Mucosa of descending colon (tissue), 3 donors: Measurements from ENCODE around the gene PIK3CD. TPM values are rescaled to one million over a fixed set of nuclear protein-coding genes. Genes with fewer than 3 reads are reported as not detected.

Experiments
- ATAC-seq: fragments of 200-7000 bp; cut with Tn5 transposase; one replicate; pipeline ENCODE4 v1.9.1; 2020; ENCODE audit warnings: mild to moderate bottlenecking, moderate library complexity
- DNase-seq, 3 donors: peaks; one replicate each; pipeline ENCODE4 v3.0.0-alpha.2; 2020
- H3K36me3 ChIP-seq: fragments of 200-600 bp; one replicate; pipeline ENCODE4 v1.8.0; 2021; ENCODE audit warnings: low read depth, mild to moderate bottlenecking
- H3K4me1 ChIP-seq: fragments of 200-600 bp; one replicate; pipeline ENCODE4 v1.8.0; 2021; ENCODE audit warnings: low read depth, mild to moderate bottlenecking
- H3K4me3 ChIP-seq: fragments of 200-600 bp; one replicate; pipeline ENCODE4 v1.8.0; 2021; ENCODE audit warnings: mild to moderate bottlenecking
- H3K9me3 ChIP-seq: fragments of 200-600 bp; one replicate; pipeline ENCODE4 v1.8.0; 2021; ENCODE audit warnings: mild to moderate bottlenecking
- CTCF ChIP-seq: fragments of 200-600 bp; IDR thresholded peaks from one replicate; pipeline ENCODE4 v1.8.0; 2022; ENCODE audit warnings: antibody characterized with exemption, mild to moderate bottlenecking
- intact Hi-C, 2 donors: fragments of 100-400 bp; cut with DNase I in 1 of 2; cut with micrococcal nuclease in 1 of 2; formaldehyde crosslinking; loops; one replicate each; pipeline versions ENCODE4 v1.11.0 to v1.11.1; 2022; cut with DNase I, micrococcal nuclease
- long read RNA-seq, 2 donors: library from polyadenylated mRNA; unstranded; transcript quantifications; one replicate each; pipeline ENCODE4 v2.0.0, GENCODE V29; 2019 to 2021
- total RNA-seq, 3 donors: library from RNA; stranded (reverse); fragmentation: NEBNext Ultra II Directional in 2 of 3; extraction: Animal tissue kit (Norgen Biotek cat#: 25700) in 2 of 3; gene quantifications; one replicate each; pipeline versions ENCODE4 v1.2.1 to v1.2.4, GENCODE V29; 2021 to 2023
- donor health status: DM: no; HTN: no; CAD: no; lungs with moderate emphysema.
- donor health status: DM: no; HTN: no; CAD: no.
- donor health status: DM: no; HTN: yes; CAD: no.

Gene PIK3CD
- 10 to 100 TPM in 1 of 3 donors, 1 to 10 TPM in 2; 4.6 to 11.7 (median 4.8) TPM for total RNA-seq
- long read RNA-seq, donor 1, full-length matches to known transcripts = 1 of 10 reads
- long read RNA-seq, donor 1, partial matches to known transcripts = 5 of 10 reads
- long read RNA-seq, donor 1, other reads (novel, unspliced or antisense) = 4 of 10 reads
- long read RNA-seq, donor 2 = 0 reads

DNA sequence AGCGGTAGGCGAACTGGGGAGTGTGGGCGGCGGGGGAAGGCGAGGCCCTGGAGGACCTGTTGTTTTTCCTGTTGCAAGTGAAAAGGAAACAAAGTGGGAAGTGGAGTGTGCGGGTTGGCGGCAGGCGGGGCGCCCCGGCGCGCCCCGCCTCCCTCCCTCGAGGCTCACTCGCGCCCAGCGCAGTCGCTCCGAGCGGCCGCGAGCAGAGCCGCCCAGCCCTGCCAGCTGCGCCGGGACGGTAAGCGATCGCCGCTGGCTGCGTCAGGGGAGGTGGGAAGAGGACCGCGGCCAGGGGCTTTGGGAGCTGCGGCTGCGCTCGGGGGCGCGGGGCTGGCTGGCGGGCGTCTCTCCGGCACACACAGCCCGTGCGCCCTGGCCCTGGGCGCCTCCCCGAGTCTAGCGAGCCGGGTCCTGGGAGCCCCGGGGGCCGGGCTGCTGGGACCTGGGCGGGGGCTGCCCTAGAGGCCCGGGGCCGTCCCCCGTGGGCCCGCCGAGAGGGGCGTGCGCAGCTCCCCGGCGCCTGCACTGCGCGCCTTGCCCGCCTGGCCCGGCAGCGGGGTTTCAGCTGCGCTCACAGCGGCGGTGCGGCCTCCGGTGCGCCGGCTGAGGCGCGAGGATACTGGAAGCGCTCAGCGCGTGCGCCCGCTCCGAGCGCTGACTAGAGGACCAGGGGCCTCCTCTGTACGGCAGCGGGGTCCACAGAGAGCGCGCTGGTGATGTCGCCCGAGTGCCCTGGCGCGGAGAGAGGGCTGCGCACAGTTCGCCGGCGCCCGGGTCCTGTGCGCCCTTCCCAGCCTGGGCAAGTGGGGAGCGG is at the start of gene PIK3CD:
TSS of gene PIK3CD (plus strand) at position 167 of the 814 bp plus-strand sequence. CDS start 58,725 bp downstream, outside the sequence.
- intact Hi-C loops = no loop called here
- Histone ChIP-seq H3K4me1 (peaks cover 8% of the 10 kb centered on the region), H3K4me3 (peak within 1 kb of the TSS; percentile 38), H3K9me3 (no peaks in the 10 kb centered on the region), H3K36me3 (no peaks in the 10 kb centered on the region)
- peak; percentile 64 for ATAC-seq
- no peak for TF ChIP-seq CTCF
- peak in 2 of 3 donors; percentile 43 to 71 for DNase-seq

DNA sequence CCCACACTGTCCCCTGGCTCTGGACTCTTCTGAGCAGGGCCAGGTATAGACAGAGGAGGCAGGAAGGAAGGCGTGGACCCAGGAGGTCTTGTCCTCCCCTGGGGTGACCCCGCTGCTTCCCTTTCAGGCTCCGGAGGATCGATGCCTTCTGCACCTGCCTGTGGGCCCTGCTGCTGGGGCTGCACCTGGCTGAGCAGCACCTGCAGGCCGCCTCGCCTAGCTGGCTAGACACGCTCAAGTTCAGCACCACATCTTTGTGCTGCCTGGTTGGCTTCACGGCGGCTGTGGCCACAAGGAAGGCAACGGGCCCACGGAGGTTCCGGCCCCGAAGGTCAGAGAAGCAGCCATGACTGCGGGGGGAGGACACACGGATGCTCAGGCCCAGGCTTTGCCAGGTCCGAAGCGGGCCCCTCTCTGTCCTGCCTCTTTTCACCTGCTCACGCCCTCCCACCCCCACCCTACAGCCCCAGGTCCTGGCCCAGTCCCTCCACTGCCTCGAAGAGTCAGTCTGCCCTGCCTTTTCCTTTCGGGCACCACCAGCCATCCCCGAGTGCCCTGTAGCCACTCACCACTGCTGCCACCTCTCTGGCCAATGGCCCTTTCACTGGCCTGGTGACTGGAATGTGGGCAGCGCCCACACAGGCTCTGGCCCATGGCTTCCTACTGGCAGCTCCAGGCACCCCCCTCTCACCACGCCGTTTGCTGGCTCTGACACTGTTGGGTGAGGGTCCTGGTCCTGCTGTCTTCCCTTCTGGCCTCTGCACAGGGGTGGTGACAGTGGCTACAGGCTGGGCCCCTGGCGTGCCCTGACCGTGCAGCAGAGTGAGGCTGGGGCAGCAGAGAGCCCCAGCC is 49.4 kb upstream of the PIK3CD start:
- Histone ChIP-seq H3K4me3 (no peak overlapping the region), H3K36me3 (peaks cover 3% of the 10 kb centered on the region), H3K9me3 (no peaks in the 10 kb centered on the region), H3K4me1 (no peaks in the 10 kb centered on the region)
- intact Hi-C loops = no loop called here
- DNase-seq (peak in 1 of 3 donors; percentile 42), ATAC-seq (no peak)
- no peak for TF ChIP-seq CTCF

GRCh38 chr1:9602794-9603167 is 48.8 kb upstream of the PIK3CD start:
- Histone ChIP-seq H3K4me3 (no peak overlapping the region), H3K36me3 (peaks cover 3% of the 10 kb centered on the region), H3K9me3 (no peaks in the 10 kb centered on the region), H3K4me1 (no peaks in the 10 kb centered on the region)
- ATAC-seq = no peak
- DNase-seq = no peak
- intact Hi-C loops = no loop called here
- TF ChIP-seq CTCF = no peak

- intact Hi-C loops = no loop called here
- ATAC-seq (no peak), DNase-seq (peak in 1 of 3 donors; percentile 31)
- no peak for TF ChIP-seq CTCF
- no peaks in the 10 kb centered on the region for H3K4me1 ChIP-seq
- no peaks in the 10 kb centered on the region for H3K9me3 ChIP-seq
- H3K36me3 ChIP-seq = peaks cover 3% of the 10 kb centered on the region
- no peak overlapping the region for H3K4me3 ChIP-seq
Observed at GRCh38 chr1:9603307-9603706, 48.2 kb upstream of the PIK3CD start.
